Endodermal cell (in vitro differentiated cells): ENCODE data around the gene TRAK1. TPM values are rescaled to one million over a fixed set of nuclear protein-coding genes. Genes with fewer than 3 reads are reported as not detected.

Source experiments
- DNase-seq: peaks from one replicate; pipeline ENCODE4 v3.0.0-alpha.2; 2017
- H3K27ac ChIP-seq: 2 replicates; pipeline ENCODE4 v1.5.1; 2013; ENCODE audit warnings: mild to moderate bottlenecking, low read depth, low read length, moderate library complexity
- H3K27me3 ChIP-seq: 2 replicates; pipeline ENCODE4 v1.6.1; 2013; ENCODE audit warnings: mild to moderate bottlenecking, low read length, moderate library complexity; ENCODE audit not compliant: insufficient read depth, control insufficient read depth, poor library complexity, severe bottlenecking
- H3K36me3 ChIP-seq: 2 replicates; pipeline ENCODE4 v1.7.0; 2013; ENCODE audit warnings: mild to moderate bottlenecking, low read length, moderate library complexity; ENCODE audit not compliant: control insufficient read depth, insufficient read depth
- H3K4me1 ChIP-seq: one replicate; pipeline ENCODE4 v1.7.0; 2013; ENCODE audit warnings: low read length; ENCODE audit not compliant: control insufficient read depth, insufficient read depth
- H3K4me3 ChIP-seq: 2 replicates; pipeline ENCODE4 v1.5.1; 2013; ENCODE audit warnings: mild to moderate bottlenecking, low read length, moderate library complexity
- H3K9ac ChIP-seq: 2 replicates; pipeline ENCODE4 v1.6.1; 2013; ENCODE audit warnings: mild to moderate bottlenecking, low read length, moderate library complexity; ENCODE audit not compliant: poor library complexity, severe bottlenecking; ENCODE audit errors: extremely low read depth
- H3K9me3 ChIP-seq: 2 replicates; pipeline ENCODE4 v1.6.1; 2013; ENCODE audit warnings: mild to moderate bottlenecking, low read length, moderate library complexity; ENCODE audit not compliant: control insufficient read depth
- H3K27ac Mint-ChIP-seq: 2 replicates; pipeline ENCODE4 v1.8.0; 2020; ENCODE audit warnings: mixed read lengths
- H3K27me3 Mint-ChIP-seq: 2 replicates; pipeline ENCODE4 v1.8.0; 2021; ENCODE audit warnings: mild to moderate bottlenecking, mixed read lengths; ENCODE audit not compliant: insufficient read depth
- H3K36me3 Mint-ChIP-seq: 2 replicates; pipeline ENCODE4 v1.8.0; 2020; ENCODE audit warnings: low read depth, mixed read lengths
- H3K4me1 Mint-ChIP-seq: 2 replicates; pipeline ENCODE4 v1.8.0; 2020; ENCODE audit warnings: mixed read lengths
- H3K4me3 Mint-ChIP-seq: 2 replicates; pipeline ENCODE4 v1.8.0; 2020; ENCODE audit warnings: mild to moderate bottlenecking, moderate library complexity, mixed read lengths
- H3K9me3 Mint-ChIP-seq: 2 replicates; pipeline ENCODE4 v1.8.0; 2020; ENCODE audit warnings: mild to moderate bottlenecking, mixed read lengths
- WGBS, 2 experiments: methylation state at CpG; one replicate each; pipeline versions ENCODE4 v1.1.5 to v1.1.7; 2013; ENCODE audit warnings: missing lambda C conversion rate in 2 of 2, mixed read lengths in 1 of 2; ENCODE audit not compliant: insufficient coverage in 1 of 2, insufficient read length in 1 of 2; 5-methylcytosine and 5-hydroxymethylcytosine counted together
- total RNA-seq, 2 donors: library from RNA; stranded (reverse); fragmentation: NEBNext Ultra II Directional in 1 of 2; extraction: Animal tissue kit (Norgen Biotek cat#: 25700) in 1 of 2; gene quantifications; 2 replicates in 1 of 2; 3 replicates in 1 of 2; pipeline ENCODE4 v1.2.1, GENCODE V29; 2021
- TF ChIP-seq, protein P1 (sequence below): fragments of 200-600 bp; sonication (generic); conservative IDR thresholded peaks from 2 replicates; pipeline ENCODE4 v1.5.0; 2021; ENCODE audit warnings: antibody characterized with exemption, mild to moderate bottlenecking

The TRAK1 gene
- total RNA-seq, 2 donors from 2014 or later: 29.8 to 31.0 TPM

DNA sequence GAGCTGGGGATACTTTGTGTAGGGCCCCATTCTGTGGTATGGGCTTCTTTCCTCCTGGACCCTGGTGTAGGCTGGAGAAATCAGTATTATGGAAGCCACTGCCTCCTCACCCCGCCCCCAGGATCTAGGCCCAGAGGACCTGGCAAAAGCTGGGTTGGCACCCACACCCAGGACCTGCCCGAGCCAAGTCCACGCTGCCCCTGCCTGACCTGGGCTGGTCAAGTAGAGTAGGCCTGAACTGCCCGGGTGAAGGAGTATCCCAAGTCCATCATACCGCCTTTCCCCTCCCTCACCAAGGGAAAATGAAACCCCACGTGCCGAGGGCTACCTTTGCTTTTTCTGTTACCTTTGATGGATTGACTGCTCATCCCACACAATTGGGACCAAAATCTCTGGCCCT is 37.7 kb upstream of the TRAK1 start:
- TF ChIP-seq, protein P1, sequence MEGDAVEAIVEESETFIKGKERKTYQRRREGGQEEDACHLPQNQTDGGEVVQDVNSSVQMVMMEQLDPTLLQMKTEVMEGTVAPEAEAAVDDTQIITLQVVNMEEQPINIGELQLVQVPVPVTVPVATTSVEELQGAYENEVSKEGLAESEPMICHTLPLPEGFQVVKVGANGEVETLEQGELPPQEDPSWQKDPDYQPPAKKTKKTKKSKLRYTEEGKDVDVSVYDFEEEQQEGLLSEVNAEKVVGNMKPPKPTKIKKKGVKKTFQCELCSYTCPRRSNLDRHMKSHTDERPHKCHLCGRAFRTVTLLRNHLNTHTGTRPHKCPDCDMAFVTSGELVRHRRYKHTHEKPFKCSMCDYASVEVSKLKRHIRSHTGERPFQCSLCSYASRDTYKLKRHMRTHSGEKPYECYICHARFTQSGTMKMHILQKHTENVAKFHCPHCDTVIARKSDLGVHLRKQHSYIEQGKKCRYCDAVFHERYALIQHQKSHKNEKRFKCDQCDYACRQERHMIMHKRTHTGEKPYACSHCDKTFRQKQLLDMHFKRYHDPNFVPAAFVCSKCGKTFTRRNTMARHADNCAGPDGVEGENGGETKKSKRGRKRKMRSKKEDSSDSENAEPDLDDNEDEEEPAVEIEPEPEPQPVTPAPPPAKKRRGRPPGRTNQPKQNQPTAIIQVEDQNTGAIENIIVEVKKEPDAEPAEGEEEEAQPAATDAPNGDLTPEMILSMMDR: no peak
- Histone ChIP-seq H3K27me3 (no peaks in the 10 kb centered on the region), H3K27ac (peak overlapping the region; percentile 99), H3K36me3 (no peaks in the 10 kb centered on the region), H3K9ac (no peak overlapping the region), H3K9me3 (no peaks in the 10 kb centered on the region), H3K4me3 (no peak overlapping the region), H3K4me1 (peaks cover 17% of the 10 kb centered on the region)
- no peaks in the 10 kb centered on the region for H3K36me3 Mint-ChIP-seq
- DNase-seq: no peak
- peaks cover 37% of the 10 kb centered on the region for H3K4me1 Mint-ChIP-seq
- 84 to 94% methylated on average over 3 to 7 of the region's 7 CpGs for WGBS, 2 experiments
- H3K27ac Mint-ChIP-seq: no peak overlapping the region
- H3K4me3 Mint-ChIP-seq: no peak overlapping the region
- H3K27me3 Mint-ChIP-seq: no peaks in the 10 kb centered on the region
- no peaks in the 10 kb centered on the region for H3K9me3 Mint-ChIP-seq

DNA sequence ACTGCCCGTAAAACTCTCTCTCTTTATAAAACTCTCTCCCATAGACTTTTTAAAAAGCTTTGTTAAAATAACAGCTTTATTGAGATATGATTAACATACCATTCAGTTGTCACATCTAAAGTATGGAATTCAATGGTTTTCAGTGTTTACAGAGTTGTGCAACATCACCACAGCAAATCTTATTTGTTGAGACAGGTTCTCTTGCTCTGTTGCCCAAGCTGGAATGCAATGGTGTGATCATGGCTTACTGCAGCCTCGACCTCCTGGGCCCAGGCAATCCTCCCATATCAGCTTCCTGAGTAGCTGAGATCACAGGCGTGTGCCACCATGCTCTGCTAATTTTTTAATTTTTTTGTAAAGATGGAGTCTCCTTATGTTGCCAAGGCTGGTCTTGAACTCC is 35.9 kb upstream of the TRAK1 start:
- no peak overlapping the region for H3K27ac ChIP-seq
- no peak for DNase-seq
- H3K27me3 Mint-ChIP-seq: no peaks in the 10 kb centered on the region
- H3K4me1 Mint-ChIP-seq: peaks cover 34% of the 10 kb centered on the region
- WGBS, 2 experiments: 97% methylated on average over 3 of the region's 3 CpGs; no CpG with 5 or more reads in 1 of the 2 experiments
- no peaks in the 10 kb centered on the region for H3K27me3 ChIP-seq
- H3K4me3 Mint-ChIP-seq: no peak overlapping the region
- H3K27ac Mint-ChIP-seq: no peak overlapping the region
- no peaks in the 10 kb centered on the region for H3K36me3 Mint-ChIP-seq
- H3K9ac ChIP-seq: no peak overlapping the region
- TF ChIP-seq, protein P1: no peak
- no peaks in the 10 kb centered on the region for H3K9me3 ChIP-seq
- H3K4me1 ChIP-seq: peaks cover 17% of the 10 kb centered on the region
- H3K9me3 Mint-ChIP-seq: no peaks in the 10 kb centered on the region
- H3K36me3 ChIP-seq: no peaks in the 10 kb centered on the region
- no peak overlapping the region for H3K4me3 ChIP-seq

- DNase-seq: no peak
- Mint-ChIP-seq H3K27me3 (no peaks in the 10 kb centered on the region), H3K4me1 (peaks cover 30% of the 10 kb centered on the region), H3K36me3 (no peaks in the 10 kb centered on the region), H3K9me3 (no peaks in the 10 kb centered on the region), H3K4me3 (no peak overlapping the region), H3K27ac (no peak overlapping the region)
- Histone ChIP-seq H3K4me1 (peaks cover 12% of the 10 kb centered on the region), H3K9me3 (no peaks in the 10 kb centered on the region), H3K9ac (no peak overlapping the region), H3K36me3 (no peaks in the 10 kb centered on the region), H3K27ac (peak overlapping the region; percentile 32), H3K27me3 (no peaks in the 10 kb centered on the region), H3K4me3 (no peak overlapping the region)
- TF ChIP-seq, protein P1: no peak
- 88 to 95% methylated on average over 2 of the region's 2 CpGs for WGBS, 2 experiments
Observed at GRCh38 chr3:42056840-42057239, 34.3 kb upstream of the TRAK1 start.
